GM23338 (cell line): ENCODE data around the gene PSTK. TPM values are rescaled to one million over a fixed set of nuclear protein-coding genes. Genes with fewer than 3 reads are reported as not detected.

Experiments used
- ATAC-seq: fragments of 200-7000 bp; cut with Tn5 transposase; 3 replicates; pipeline ENCODE4 v1.9.1; 2020
- DNase-seq: peaks from one replicate; pipeline ENCODE4 v3.0.0-alpha.2; 2015; ENCODE audit warnings: low spot score
- H2AFZ ChIP-seq: fragments of 200-600 bp; sonication (generic); 2 replicates; pipeline ENCODE4 v1.8.0; 2016; ENCODE audit warnings: antibody characterized with exemption, mild to moderate bottlenecking, moderate library complexity
- H3F3A ChIP-seq: fragments of 200-600 bp; sonication (generic); replicated peaks from 2 replicates; pipeline ENCODE4 v1.8.0; 2017; ENCODE audit warnings: antibody characterized with exemption, mixed run types, low read depth
- H3K27ac ChIP-seq: fragments of 200-600 bp; sonication (generic); 2 replicates; pipeline ENCODE4 v1.6.1; 2016; ENCODE audit warnings: low read depth
- H3K27me3 ChIP-seq: fragments of 200-600 bp; sonication (generic); 2 replicates; pipeline ENCODE4 v1.8.0; 2016; ENCODE audit warnings: mild to moderate bottlenecking, mixed run types, moderate library complexity; ENCODE audit not compliant: insufficient read depth
- H3K36me3 ChIP-seq: fragments of 200-600 bp; sonication (generic); 2 replicates; pipeline ENCODE4 v1.8.0; 2016; ENCODE audit warnings: mild to moderate bottlenecking; ENCODE audit not compliant: insufficient read depth
- H3K4me1 ChIP-seq: fragments of 200-600 bp; sonication (generic); 2 replicates; pipeline ENCODE4 v1.8.0; 2016; ENCODE audit warnings: mild to moderate bottlenecking, moderate library complexity; ENCODE audit not compliant: insufficient read depth
- H3K4me2 ChIP-seq: fragments of 200-600 bp; sonication (generic); 2 replicates; pipeline ENCODE4 v1.7.1; 2017; ENCODE audit warnings: mixed run types
- H3K4me3 ChIP-seq: fragments of 200-600 bp; sonication (generic); 2 replicates; pipeline ENCODE4 v1.6.1; 2016; ENCODE audit warnings: mixed run types
- H3K79me2 ChIP-seq: fragments of 200-600 bp; sonication (generic); replicated peaks from 2 replicates; pipeline ENCODE4 v1.8.0; 2017; ENCODE audit warnings: mild to moderate bottlenecking; ENCODE audit not compliant: insufficient read depth
- H3K9me2 ChIP-seq: fragments of 200-600 bp; sonication (generic); 2 replicates; pipeline ENCODE4 v1.8.0; 2017; ENCODE audit not compliant: insufficient read depth
- H4K20me1 ChIP-seq: fragments of 200-600 bp; sonication (generic); replicated peaks from 2 replicates; pipeline ENCODE4 v1.8.0; 2017; ENCODE audit warnings: mild to moderate bottlenecking; ENCODE audit not compliant: insufficient read depth
- H3K27ac Mint-ChIP-seq: 2 replicates; pipeline ENCODE4 v1.8.0; 2020; ENCODE audit warnings: inconsistent platforms, mild to moderate bottlenecking, moderate library complexity, mixed read lengths
- H3K27me3 Mint-ChIP-seq: 3 replicates; pipeline ENCODE4 v1.8.0; 2022; ENCODE audit warnings: low read depth, mild to moderate bottlenecking, moderate library complexity, mixed read lengths, inconsistent platforms; ENCODE audit not compliant: insufficient read depth, poor library complexity
- H3K36me3 Mint-ChIP-seq: 3 replicates; pipeline ENCODE4 v1.8.0; 2021; ENCODE audit warnings: low read depth, mild to moderate bottlenecking, inconsistent platforms, moderate library complexity, mixed read lengths
- H3K4me1 Mint-ChIP-seq: 3 replicates; pipeline ENCODE4 v1.8.0; 2020; ENCODE audit warnings: mild to moderate bottlenecking, inconsistent platforms, mixed read lengths
- H3K4me3 Mint-ChIP-seq: 3 replicates; pipeline ENCODE4 v1.8.0; 2021; ENCODE audit warnings: moderate library complexity, mild to moderate bottlenecking, inconsistent platforms, mixed read lengths
- H3K9me3 Mint-ChIP-seq: 3 replicates; pipeline ENCODE4 v1.8.0; 2020; ENCODE audit warnings: moderate library complexity, mild to moderate bottlenecking, inconsistent platforms, mixed read lengths
- CREB1 ChIP-seq: fragments of 250-450 bp; sonication (Bioruptor Pico); IDR thresholded peaks from 2 replicates; pipeline ENCODE4 v1.5.0; 2020; ENCODE audit warnings: low read depth, mild to moderate bottlenecking, moderate library complexity
- EZH2 ChIP-seq: fragments of 200-600 bp; sonication (generic); IDR thresholded peaks from one replicate; pipeline ENCODE4 v1.8.0; 2017; ENCODE audit warnings: antibody characterized with exemption, mild to moderate bottlenecking, low read depth; ENCODE audit not compliant: unreplicated experiment
- EZH2phosphoT487 ChIP-seq: fragments of 200-600 bp; sonication (generic); IDR thresholded peaks from one replicate; pipeline ENCODE4 v1.8.1; 2018; ENCODE audit warnings: antibody characterized with exemption; ENCODE audit not compliant: unreplicated experiment
- JUNB ChIP-seq: IDR thresholded peaks from one replicate; pipeline ENCODE4 v1.6.1; 2016; ENCODE audit warnings: antibody characterized with exemption; ENCODE audit not compliant: unreplicated experiment
- NANOG ChIP-seq: IDR thresholded peaks from 2 replicates; pipeline ENCODE4 v1.6.1; 2016; ENCODE audit warnings: antibody characterized with exemption, borderline replicate concordance
- POLR2AphosphoS5 ChIP-seq: IDR thresholded peaks from 2 replicates; pipeline ENCODE4 v1.6.1; 2016; ENCODE audit warnings: antibody characterized with exemption, low read depth
- STAT1 ChIP-seq: IDR thresholded peaks from one replicate; pipeline ENCODE4 v1.6.1; 2016; ENCODE audit warnings: antibody characterized with exemption; ENCODE audit not compliant: unreplicated experiment
- ZNF114 ChIP-seq: fragments of 250-450 bp; sonication (Bioruptor Pico); IDR thresholded peaks from 2 replicates; pipeline ENCODE4 v1.5.0; 2020; ENCODE audit warnings: mild to moderate bottlenecking, moderate library complexity
- ZNF331 ChIP-seq: fragments of 250-450 bp; sonication (Bioruptor Pico); IDR thresholded peaks from 2 replicates; pipeline ENCODE4 v1.5.0; 2020; ENCODE audit warnings: low read depth, mild to moderate bottlenecking, moderate library complexity
- polyA plus RNA-seq: library from polyadenylated mRNA; unstranded; fragments of >200 nt; fragmentation: Nextera tagmentation; extraction: Ambion mirVana; gene quantifications from 2 replicates; pipeline ENCODE4 v1.2.1, GENCODE V29; 2016
- total RNA-seq: library from RNA; depleted of rRNA; stranded (reverse); fragments of >200 nt; shearing (Covaris generic); gene quantifications from 2 replicates; pipeline ENCODE4 v1.2.3, GENCODE V29; 2014
- TF ChIP-seq, protein P1 (sequence below): IDR thresholded peaks from one replicate; pipeline ENCODE4 v1.6.1; 2018; ENCODE audit warnings: antibody characterized with exemption; ENCODE audit not compliant: unreplicated experiment
- TF ChIP-seq, protein P2 (sequence below), 2 experiments: fragments of 200-600 bp in 1 of 2; sonication (generic) in 1 of 2; conservative IDR thresholded peaks; 2 replicates each; pipeline versions ENCODE4 v1.5.1 to v1.6.1; 2016 to 2017; ENCODE audit warnings: antibody characterized with exemption in 2 of 2, low read depth in 2 of 2, mild to moderate bottlenecking in 2 of 2, moderate library complexity in 1 of 2
- TF ChIP-seq, protein P3 (sequence below): IDR thresholded peaks from 2 replicates; pipeline ENCODE4 v1.6.1; 2016; ENCODE audit warnings: antibody characterized with exemption
- TF ChIP-seq, protein P4 (sequence below): fragments of 250-450 bp; sonication (Bioruptor Pico); IDR thresholded peaks from 2 replicates; pipeline ENCODE4 v1.5.0; 2020; ENCODE audit warnings: mild to moderate bottlenecking, moderate library complexity

Gene PSTK
- total and polyA plus RNA-seq, 2 experiments from 2014 or later: 2.3 to 9.3 TPM

DNA sequence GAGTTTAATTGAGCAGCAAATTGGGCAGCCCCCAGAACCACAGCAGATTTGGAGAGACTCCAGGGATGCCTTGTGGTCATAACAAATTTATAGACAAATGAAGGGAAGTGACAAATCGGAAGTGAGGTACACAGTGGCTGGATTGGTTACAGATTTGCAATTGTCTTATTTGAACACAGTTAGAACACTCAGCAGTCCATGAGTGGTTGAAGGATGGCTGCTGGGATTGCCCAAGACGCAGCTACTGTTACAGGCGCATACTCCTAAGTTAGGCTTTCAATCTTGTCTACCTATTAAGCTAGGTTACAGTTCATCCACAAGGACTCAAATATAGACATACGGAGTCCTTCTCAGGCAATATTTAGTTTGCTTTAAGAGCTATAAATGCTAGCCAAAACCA lies 36.0 kb downstream of the PSTK start:
- no peaks in the 10 kb centered on the region for H3F3A ChIP-seq
- no peak overlapping the region for H2AFZ ChIP-seq
- no peak overlapping the region for H3K27ac ChIP-seq
- H3K4me2 ChIP-seq: 0 out of 2 replicates have a peak overlapping the region, but pooled peaks have one; percentile 64
- no peaks in the 10 kb centered on the region for H3K9me2 ChIP-seq
- H3K4me3 ChIP-seq: no peak overlapping the region
- H3K4me1 Mint-ChIP-seq: peaks cover 56% of the 10 kb centered on the region
- ATAC-seq (no peak), DNase-seq (no peak)
- no peak overlapping the region for H3K27ac Mint-ChIP-seq
- TF ChIP-seq, protein P1, sequence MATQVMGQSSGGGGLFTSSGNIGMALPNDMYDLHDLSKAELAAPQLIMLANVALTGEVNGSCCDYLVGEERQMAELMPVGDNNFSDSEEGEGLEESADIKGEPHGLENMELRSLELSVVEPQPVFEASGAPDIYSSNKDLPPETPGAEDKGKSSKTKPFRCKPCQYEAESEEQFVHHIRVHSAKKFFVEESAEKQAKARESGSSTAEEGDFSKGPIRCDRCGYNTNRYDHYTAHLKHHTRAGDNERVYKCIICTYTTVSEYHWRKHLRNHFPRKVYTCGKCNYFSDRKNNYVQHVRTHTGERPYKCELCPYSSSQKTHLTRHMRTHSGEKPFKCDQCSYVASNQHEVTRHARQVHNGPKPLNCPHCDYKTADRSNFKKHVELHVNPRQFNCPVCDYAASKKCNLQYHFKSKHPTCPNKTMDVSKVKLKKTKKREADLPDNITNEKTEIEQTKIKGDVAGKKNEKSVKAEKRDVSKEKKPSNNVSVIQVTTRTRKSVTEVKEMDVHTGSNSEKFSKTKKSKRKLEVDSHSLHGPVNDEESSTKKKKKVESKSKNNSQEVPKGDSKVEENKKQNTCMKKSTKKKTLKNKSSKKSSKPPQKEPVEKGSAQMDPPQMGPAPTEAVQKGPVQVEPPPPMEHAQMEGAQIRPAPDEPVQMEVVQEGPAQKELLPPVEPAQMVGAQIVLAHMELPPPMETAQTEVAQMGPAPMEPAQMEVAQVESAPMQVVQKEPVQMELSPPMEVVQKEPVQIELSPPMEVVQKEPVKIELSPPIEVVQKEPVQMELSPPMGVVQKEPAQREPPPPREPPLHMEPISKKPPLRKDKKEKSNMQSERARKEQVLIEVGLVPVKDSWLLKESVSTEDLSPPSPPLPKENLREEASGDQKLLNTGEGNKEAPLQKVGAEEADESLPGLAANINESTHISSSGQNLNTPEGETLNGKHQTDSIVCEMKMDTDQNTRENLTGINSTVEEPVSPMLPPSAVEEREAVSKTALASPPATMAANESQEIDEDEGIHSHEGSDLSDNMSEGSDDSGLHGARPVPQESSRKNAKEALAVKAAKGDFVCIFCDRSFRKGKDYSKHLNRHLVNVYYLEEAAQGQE: no peak
- TF ChIP-seq, protein P2, sequence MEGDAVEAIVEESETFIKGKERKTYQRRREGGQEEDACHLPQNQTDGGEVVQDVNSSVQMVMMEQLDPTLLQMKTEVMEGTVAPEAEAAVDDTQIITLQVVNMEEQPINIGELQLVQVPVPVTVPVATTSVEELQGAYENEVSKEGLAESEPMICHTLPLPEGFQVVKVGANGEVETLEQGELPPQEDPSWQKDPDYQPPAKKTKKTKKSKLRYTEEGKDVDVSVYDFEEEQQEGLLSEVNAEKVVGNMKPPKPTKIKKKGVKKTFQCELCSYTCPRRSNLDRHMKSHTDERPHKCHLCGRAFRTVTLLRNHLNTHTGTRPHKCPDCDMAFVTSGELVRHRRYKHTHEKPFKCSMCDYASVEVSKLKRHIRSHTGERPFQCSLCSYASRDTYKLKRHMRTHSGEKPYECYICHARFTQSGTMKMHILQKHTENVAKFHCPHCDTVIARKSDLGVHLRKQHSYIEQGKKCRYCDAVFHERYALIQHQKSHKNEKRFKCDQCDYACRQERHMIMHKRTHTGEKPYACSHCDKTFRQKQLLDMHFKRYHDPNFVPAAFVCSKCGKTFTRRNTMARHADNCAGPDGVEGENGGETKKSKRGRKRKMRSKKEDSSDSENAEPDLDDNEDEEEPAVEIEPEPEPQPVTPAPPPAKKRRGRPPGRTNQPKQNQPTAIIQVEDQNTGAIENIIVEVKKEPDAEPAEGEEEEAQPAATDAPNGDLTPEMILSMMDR (conservative IDR thresholded peaks at IDR 0.05; ENCODE audit: low read depth in 2 of 2): no peak
- TF ChIP-seq NANOG (no peak), POLR2AphosphoS5 (no peak), EZH2phosphoT487 (no peak), STAT1 (no peak), EZH2 (no peak), ZNF114 (CRISPR knock-in tag) (no peak), ZNF331 (CRISPR knock-in tag) (no peak), CREB1 (CRISPR knock-in tag) (no peak), JUNB (no peak)
- TF ChIP-seq, protein P3, sequence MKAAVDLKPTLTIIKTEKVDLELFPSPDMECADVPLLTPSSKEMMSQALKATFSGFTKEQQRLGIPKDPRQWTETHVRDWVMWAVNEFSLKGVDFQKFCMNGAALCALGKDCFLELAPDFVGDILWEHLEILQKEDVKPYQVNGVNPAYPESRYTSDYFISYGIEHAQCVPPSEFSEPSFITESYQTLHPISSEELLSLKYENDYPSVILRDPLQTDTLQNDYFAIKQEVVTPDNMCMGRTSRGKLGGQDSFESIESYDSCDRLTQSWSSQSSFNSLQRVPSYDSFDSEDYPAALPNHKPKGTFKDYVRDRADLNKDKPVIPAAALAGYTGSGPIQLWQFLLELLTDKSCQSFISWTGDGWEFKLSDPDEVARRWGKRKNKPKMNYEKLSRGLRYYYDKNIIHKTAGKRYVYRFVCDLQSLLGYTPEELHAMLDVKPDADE: no peak
- TF ChIP-seq, protein P4, sequence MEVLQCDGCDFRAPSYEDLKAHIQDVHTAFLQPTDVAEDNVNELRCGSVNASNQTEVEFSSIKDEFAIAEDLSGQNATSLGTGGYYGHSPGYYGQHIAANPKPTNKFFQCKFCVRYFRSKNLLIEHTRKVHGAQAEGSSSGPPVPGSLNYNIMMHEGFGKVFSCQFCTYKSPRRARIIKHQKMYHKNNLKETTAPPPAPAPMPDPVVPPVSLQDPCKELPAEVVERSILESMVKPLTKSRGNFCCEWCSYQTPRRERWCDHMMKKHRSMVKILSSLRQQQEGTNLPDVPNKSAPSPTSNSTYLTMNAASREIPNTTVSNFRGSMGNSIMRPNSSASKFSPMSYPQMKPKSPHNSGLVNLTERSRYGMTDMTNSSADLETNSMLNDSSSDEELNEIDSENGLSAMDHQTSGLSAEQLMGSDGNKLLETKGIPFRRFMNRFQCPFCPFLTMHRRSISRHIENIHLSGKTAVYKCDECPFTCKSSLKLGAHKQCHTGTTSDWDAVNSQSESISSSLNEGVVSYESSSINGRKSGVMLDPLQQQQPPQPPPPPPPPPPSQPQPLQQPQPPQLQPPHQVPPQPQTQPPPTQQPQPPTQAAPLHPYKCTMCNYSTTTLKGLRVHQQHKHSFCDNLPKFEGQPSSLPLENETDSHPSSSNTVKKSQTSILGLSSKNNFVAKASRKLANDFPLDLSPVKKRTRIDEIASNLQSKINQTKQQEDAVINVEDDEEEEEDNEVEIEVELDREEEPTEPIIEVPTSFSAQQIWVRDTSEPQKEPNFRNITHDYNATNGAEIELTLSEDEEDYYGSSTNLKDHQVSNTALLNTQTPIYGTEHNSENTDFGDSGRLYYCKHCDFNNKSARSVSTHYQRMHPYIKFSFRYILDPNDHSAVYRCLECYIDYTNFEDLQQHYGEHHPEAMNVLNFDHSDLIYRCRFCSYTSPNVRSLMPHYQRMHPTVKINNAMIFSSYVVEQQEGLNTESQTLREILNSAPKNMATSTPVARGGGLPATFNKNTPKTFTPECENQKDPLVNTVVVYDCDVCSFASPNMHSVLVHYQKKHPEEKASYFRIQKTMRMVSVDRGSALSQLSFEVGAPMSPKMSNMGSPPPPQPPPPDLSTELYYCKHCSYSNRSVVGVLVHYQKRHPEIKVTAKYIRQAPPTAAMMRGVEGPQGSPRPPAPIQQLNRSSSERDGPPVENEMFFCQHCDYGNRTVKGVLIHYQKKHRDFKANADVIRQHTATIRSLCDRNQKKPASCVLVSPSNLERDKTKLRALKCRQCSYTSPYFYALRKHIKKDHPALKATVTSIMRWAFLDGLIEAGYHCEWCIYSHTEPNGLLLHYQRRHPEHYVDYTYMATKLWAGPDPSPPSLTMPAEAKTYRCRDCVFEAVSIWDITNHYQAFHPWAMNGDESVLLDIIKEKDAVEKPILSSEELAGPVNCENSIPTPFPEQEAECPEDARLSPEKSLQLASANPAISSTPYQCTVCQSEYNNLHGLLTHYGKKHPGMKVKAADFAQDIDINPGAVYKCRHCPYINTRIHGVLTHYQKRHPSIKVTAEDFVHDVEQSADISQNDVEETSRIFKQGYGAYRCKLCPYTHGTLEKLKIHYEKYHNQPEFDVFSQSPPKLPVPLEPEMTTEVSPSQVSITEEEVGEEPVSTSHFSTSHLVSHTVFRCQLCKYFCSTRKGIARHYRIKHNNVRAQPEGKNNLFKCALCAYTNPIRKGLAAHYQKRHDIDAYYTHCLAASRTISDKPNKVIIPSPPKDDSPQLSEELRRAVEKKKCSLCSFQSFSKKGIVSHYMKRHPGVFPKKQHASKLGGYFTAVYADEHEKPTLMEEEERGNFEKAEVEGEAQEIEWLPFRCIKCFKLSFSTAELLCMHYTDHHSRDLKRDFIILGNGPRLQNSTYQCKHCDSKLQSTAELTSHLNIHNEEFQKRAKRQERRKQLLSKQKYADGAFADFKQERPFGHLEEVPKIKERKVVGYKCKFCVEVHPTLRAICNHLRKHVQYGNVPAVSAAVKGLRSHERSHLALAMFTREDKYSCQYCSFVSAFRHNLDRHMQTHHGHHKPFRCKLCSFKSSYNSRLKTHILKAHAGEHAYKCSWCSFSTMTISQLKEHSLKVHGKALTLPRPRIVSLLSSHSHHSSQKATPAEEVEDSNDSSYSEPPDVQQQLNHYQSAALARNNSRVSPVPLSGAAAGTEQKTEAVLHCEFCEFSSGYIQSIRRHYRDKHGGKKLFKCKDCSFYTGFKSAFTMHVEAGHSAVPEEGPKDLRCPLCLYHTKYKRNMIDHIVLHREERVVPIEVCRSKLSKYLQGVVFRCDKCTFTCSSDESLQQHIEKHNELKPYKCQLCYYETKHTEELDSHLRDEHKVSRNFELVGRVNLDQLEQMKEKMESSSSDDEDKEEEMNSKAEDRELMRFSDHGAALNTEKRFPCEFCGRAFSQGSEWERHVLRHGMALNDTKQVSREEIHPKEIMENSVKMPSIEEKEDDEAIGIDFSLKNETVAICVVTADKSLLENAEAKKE (CRISPR knock-in tag): no peak
- H3K4me1 ChIP-seq: peaks cover 60% of the 10 kb centered on the region
- H3K36me3 ChIP-seq: no peaks in the 10 kb centered on the region
- H3K36me3 Mint-ChIP-seq: peaks cover 44% of the 10 kb centered on the region
- H3K27me3 ChIP-seq: peaks cover 25% of the 10 kb centered on the region
- H3K9me3 Mint-ChIP-seq: peaks cover 19% of the 10 kb centered on the region
- no peak overlapping the region; the same call in 2 of the 3 replicates for H3K4me3 Mint-ChIP-seq
- no peaks in the 10 kb centered on the region for H3K79me2 ChIP-seq
- H3K27me3 Mint-ChIP-seq: peaks cover 31% of the 10 kb centered on the region
- no peaks in the 10 kb centered on the region for H4K20me1 ChIP-seq
